ENCODE measurements around the gene IFNL4. TPM values are rescaled to one million over a fixed set of nuclear protein-coding genes. Genes with fewer than 3 reads are reported as not detected.

Gene IFNL4
- total and polyA plus RNA-seq, 2 of the 4 experiments (the other 2 are of a cell fraction): not detected

DNA sequence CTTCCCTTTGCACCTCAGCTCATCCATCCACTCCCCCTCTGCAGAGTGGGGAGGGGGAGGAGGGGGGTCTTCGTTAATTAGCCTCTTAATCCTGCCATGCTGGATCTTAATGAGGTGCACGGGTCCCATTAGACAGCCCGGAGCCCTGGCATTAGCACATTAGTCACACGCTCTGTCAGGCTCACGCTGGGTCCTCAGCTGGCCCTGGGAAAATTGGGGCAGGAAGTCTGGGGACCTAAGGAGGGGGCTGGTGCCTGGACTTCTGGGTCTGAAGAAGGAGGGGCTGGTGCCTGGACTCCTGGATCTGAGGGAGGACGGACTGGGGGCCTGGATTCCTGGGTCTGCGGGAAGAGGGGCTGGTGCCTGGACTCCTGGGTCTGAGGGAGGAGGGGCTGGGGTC lies 52.3 kb downstream of the IFNL4 start:
- no peak overlapping the region for H3K56ac ChIP-seq (ENCODE audit: extremely low read depth, insufficient read depth, low read length)
- H4K5ac ChIP-seq (ENCODE audit: low read depth, low read length): no peak overlapping the region
- H3K9me3 ChIP-seq (ENCODE audit: control insufficient read depth, insufficient read depth, low read length): no peaks in the 10 kb centered on the region
- H2AK5ac ChIP-seq (ENCODE audit: low read depth, low read length): no peak overlapping the region
- H3K4me1 ChIP-seq (ENCODE audit: control insufficient read depth, insufficient read depth, low read length): no peaks in the 10 kb centered on the region; the same call in 1 of the 2 replicates
- no peak overlapping the region for H3K27ac ChIP-seq (ENCODE audit: insufficient read depth, low read length)
- ATAC-seq (ENCODE audit: low read depth): no peak
- H4K91ac ChIP-seq (ENCODE audit: insufficient read depth, low read depth, low read length): no peak overlapping the region
- H2BK15ac ChIP-seq (ENCODE audit: low read depth, low read length): no peak overlapping the region
- BruUV-seq (replicated peaks): no TSS peak
- no peak overlapping the region for H4K8ac ChIP-seq (ENCODE audit: low read depth in 2 of 2, low read length in 2 of 2)
- no peak overlapping the region for H3K23ac ChIP-seq (ENCODE audit: low read depth, low read length)
- peaks cover 46% of the 10 kb centered on the region for H3K27me3 ChIP-seq (ENCODE audit: control insufficient read depth, insufficient read depth, low read length)
- H3K4ac ChIP-seq (ENCODE audit: low read depth, low read length): no peak overlapping the region
- H2BK20ac ChIP-seq (ENCODE audit: low read depth, low read length): no peak overlapping the region
- no peak overlapping the region for H2BK5ac ChIP-seq (ENCODE audit: low read depth, low read length, poor library complexity, severe bottlenecking)
- no peak overlapping the region for H3K4me3 ChIP-seq (ENCODE audit: insufficient read depth, low read depth, low read length)
- no peak for DNase-seq
- no peak overlapping the region for H2AFZ ChIP-seq (replicated peaks; ENCODE audit: low read length, poor library complexity)
- H3K14ac ChIP-seq (replicated peaks; ENCODE audit: low read depth, low read length): no peak overlapping the region
- intact Hi-C loops (cut with micrococcal nuclease): loop anchor here (5.0 kb wide), 1 partner anchor 131 kb away; no protein-coding TSS in a partner anchor
- no peak overlapping the region for H3K4me2 ChIP-seq (ENCODE audit: low read depth, low read length)
- no CpG with 5 or more reads among the region's 7 CpGs for WGBS, 2 experiments (ENCODE audit: extremely low coverage in 2 of 2, insufficient read length in 1 of 2)
- no peaks in the 10 kb centered on the region for H3K79me1 ChIP-seq (ENCODE audit: low read depth in 1 of 2, low read length in 2 of 2)
- TF ChIP-seq MAFK (IDR thresholded peaks at IDR 0.05; ENCODE audit: low read depth, low read length) (no peak), SMC3 (IDR thresholded peaks at IDR 0.05; ENCODE audit: low read depth, low read length) (no peak), FOS (IDR thresholded peaks at IDR 0.05; ENCODE audit: low read depth, low read length) (no peak), NFE2L2 (IDR thresholded peaks at IDR 0.05; ENCODE audit: low read depth, low read length) (no peak), RCOR1 (IDR thresholded peaks at IDR 0.05; ENCODE audit: insufficient replicate concordance, low read length) (no peak), CHD1 (IDR thresholded peaks at IDR 0.05; ENCODE audit: low read depth, low read length) (no peak), RAD21 (IDR thresholded peaks at IDR 0.05; ENCODE audit: low read length) (no peak)
- no peak overlapping the region for H2BK120ac ChIP-seq (ENCODE audit: low read depth, low read length)
- no peak overlapping the region for H2AK9ac ChIP-seq (replicated peaks; ENCODE audit: low read depth, low read length, poor library complexity)
- ChIA-PET CTCF (no interaction called here), POLR2A (ENCODE audit: unreplicated experiment) (no interaction called here)
- in situ Hi-C loops (cut with MboI; ENCODE audit: low sequenced_read_pairs): no loop called here
- no peak overlapping the region for H3K18ac ChIP-seq (ENCODE audit: low read depth, low read length)
- no peaks in the 10 kb centered on the region for H3K36me3 ChIP-seq (ENCODE audit: control insufficient read depth, insufficient read depth, low read length)
- H3K9me1 ChIP-seq (ENCODE audit: insufficient read depth, low read length): no peaks in the 10 kb centered on the region
- dilution Hi-C loops (cut with HindIII; ENCODE audit: low sequenced_read_pairs, unreplicated experiment): no loop called here
- H4K20me1 ChIP-seq (ENCODE audit: insufficient read depth, low read length): no peaks in the 10 kb centered on the region
- H3K9ac ChIP-seq (ENCODE audit: low read depth, low read length): no peak overlapping the region

Other genes with a start within 250 kb of the IFNL4 start
- under 0.01 and 0.18 TPM in 2 replicates for gene FBXO27, start 216.3 kb downstream of the IFNL4 start, total RNA-seq (2012; rRNA removed)
- gene FBXO27, start 216.3 kb downstream of the IFNL4 start, polyA plus RNA-seq (2012; rRNA removed): 0.50 and 0.57 TPM in 2 replicates
- gene ACP7, start 164.5 kb downstream of the IFNL4 start, total RNA-seq (2012; rRNA removed): not detected in 2 replicates
- gene ACP7, start 164.5 kb downstream of the IFNL4 start, polyA plus RNA-seq (2012; rRNA removed): not detected in 2 replicates
- gene PAK4, start 123.1 kb downstream of the IFNL4 start, total RNA-seq (2012; rRNA removed): 2.0 and 2.8 TPM in 2 replicates
- gene PAK4, start 123.1 kb downstream of the IFNL4 start, polyA plus RNA-seq (2012; rRNA removed): 27.2 and 35.5 TPM in 2 replicates
- not detected in 2 replicates for gene NCCRP1, start 51.9 kb downstream of the IFNL4 start, total RNA-seq (2012; rRNA removed)
- gene NCCRP1, start 51.9 kb downstream of the IFNL4 start, polyA plus RNA-seq (2012; rRNA removed): not detected in 2 replicates
- gene SYCN, start 44.6 kb downstream of the IFNL4 start, total RNA-seq (2012; rRNA removed): not detected in 2 replicates
- gene SYCN, start 44.6 kb downstream of the IFNL4 start, polyA plus RNA-seq (2012; rRNA removed): not detected in 2 replicates
- not detected in 2 replicates for gene IFNL3, start 3.9 kb downstream of the IFNL4 start, total RNA-seq (2012; rRNA removed)
- not detected in 2 replicates for gene IFNL3, start 3.9 kb downstream of the IFNL4 start, polyA plus RNA-seq (2012; rRNA removed)
- gene IFNL2, start 19.5 kb upstream of the IFNL4 start, total RNA-seq (2012; rRNA removed): not detected in 2 replicates
- gene IFNL2, start 19.5 kb upstream of the IFNL4 start, polyA plus RNA-seq (2012; rRNA removed): not detected in 2 replicates
- gene IFNL1, start 47.6 kb upstream of the IFNL4 start, total RNA-seq (2012; rRNA removed): not detected in 2 replicates
- gene IFNL1, start 47.6 kb upstream of the IFNL4 start, polyA plus RNA-seq (2012; rRNA removed): not detected in 2 replicates
- gene LRFN1, start 72.0 kb upstream of the IFNL4 start, total RNA-seq (2012; rRNA removed): under 0.01 TPM in 2 replicates
- 0.47 and 0.48 TPM in 2 replicates for gene LRFN1, start 72.0 kb upstream of the IFNL4 start, polyA plus RNA-seq (2012; rRNA removed)
- 0.28 TPM in 1 of 2 replicates, not detected in the other for gene GMFG, start 87.2 kb upstream of the IFNL4 start, total RNA-seq (2012; rRNA removed)
- gene GMFG, start 87.2 kb upstream of the IFNL4 start, polyA plus RNA-seq (2012; rRNA removed): 0.33 and 0.55 TPM in 2 replicates
- 18.3 and 19.2 TPM in 2 replicates for gene SAMD4B, start 93.6 kb upstream of the IFNL4 start, total RNA-seq (2012; rRNA removed)
- gene SAMD4B, start 93.6 kb upstream of the IFNL4 start, polyA plus RNA-seq (2012; rRNA removed): 97.2 and 119 TPM in 2 replicates
- 45.7 and 57.8 TPM in 2 replicates for gene PAF1, start 142.2 kb upstream of the IFNL4 start, total RNA-seq (2012; rRNA removed)
- gene PAF1, start 142.2 kb upstream of the IFNL4 start, polyA plus RNA-seq (2012; rRNA removed): 54.3 and 61.6 TPM in 2 replicates
- 15.6 and 17.6 TPM in 2 replicates for gene MED29, start 142.5 kb upstream of the IFNL4 start, total RNA-seq (2012; rRNA removed)
- gene MED29, start 142.5 kb upstream of the IFNL4 start, polyA plus RNA-seq (2012; rRNA removed): 26.9 and 28.8 TPM in 2 replicates
- gene ZFP36, start 158.0 kb upstream of the IFNL4 start, total RNA-seq (2012; rRNA removed): 1.4 and 3.1 TPM in 2 replicates
- gene ZFP36, start 158.0 kb upstream of the IFNL4 start, polyA plus RNA-seq (2012; rRNA removed): 45.0 and 50.5 TPM in 2 replicates
- gene PLEKHG2, start 163.8 kb upstream of the IFNL4 start, total RNA-seq (2012; rRNA removed): 6.5 and 7.8 TPM in 2 replicates
- 28.3 and 33.2 TPM in 2 replicates for gene PLEKHG2, start 163.8 kb upstream of the IFNL4 start, polyA plus RNA-seq (2012; rRNA removed)
- gene RPS16, start 187.1 kb upstream of the IFNL4 start, total RNA-seq (2012; rRNA removed): 320 and 410 TPM in 2 replicates
- gene RPS16, start 187.1 kb upstream of the IFNL4 start, polyA plus RNA-seq (2012; rRNA removed): 3,500 and 3,524 TPM in 2 replicates
- gene SUPT5H, start 196.7 kb upstream of the IFNL4 start, total RNA-seq (2012; rRNA removed): 75.3 and 86.9 TPM in 2 replicates
- 116 and 117 TPM in 2 replicates for gene SUPT5H, start 196.7 kb upstream of the IFNL4 start, polyA plus RNA-seq (2012; rRNA removed)
- 52.0 and 53.3 TPM in 2 replicates for gene TIMM50, start 232.0 kb upstream of the IFNL4 start, total RNA-seq (2012; rRNA removed)
- 76.8 and 89.9 TPM in 2 replicates for gene TIMM50, start 232.0 kb upstream of the IFNL4 start, polyA plus RNA-seq (2012; rRNA removed)

Data from IMR-90 (cell line).